IPS-20b (cell line): ENCODE data around the gene SLC23A2.

Experiments used
- H3K27ac ChIP-seq: one replicate; pipeline ENCODE4 v1.5.1; 2013; ENCODE audit warnings: low read length
- H3K27me3 ChIP-seq: 2 replicates; pipeline ENCODE4 v1.6.1; 2013; ENCODE audit warnings: mild to moderate bottlenecking, low read length, inconsistent platforms; ENCODE audit not compliant: insufficient read depth
- H3K36me3 ChIP-seq: 2 replicates; pipeline ENCODE4 v1.6.1; 2013; ENCODE audit warnings: low read depth, mild to moderate bottlenecking, inconsistent platforms, low read length, moderate library complexity; ENCODE audit not compliant: insufficient read depth
- H3K4me1 ChIP-seq: 2 replicates; pipeline ENCODE4 v1.6.1; 2013; ENCODE audit warnings: mild to moderate bottlenecking, control low read depth, inconsistent platforms, low read length, moderate library complexity; ENCODE audit not compliant: insufficient read depth
- H3K4me3 ChIP-seq: 2 replicates; pipeline ENCODE4 v1.5.1; 2013; ENCODE audit warnings: mild to moderate bottlenecking, low read length, inconsistent platforms
- H3K9ac ChIP-seq: 2 replicates; pipeline ENCODE4 v1.6.1; 2013; ENCODE audit warnings: low read depth, mild to moderate bottlenecking, inconsistent platforms, low read length, moderate library complexity
- H3K9me3 ChIP-seq: 2 replicates; pipeline ENCODE4 v1.6.1; 2013; ENCODE audit warnings: mild to moderate bottlenecking, low read depth, low read length, inconsistent platforms; ENCODE audit not compliant: insufficient read depth

Gene SLC23A2

DNA sequence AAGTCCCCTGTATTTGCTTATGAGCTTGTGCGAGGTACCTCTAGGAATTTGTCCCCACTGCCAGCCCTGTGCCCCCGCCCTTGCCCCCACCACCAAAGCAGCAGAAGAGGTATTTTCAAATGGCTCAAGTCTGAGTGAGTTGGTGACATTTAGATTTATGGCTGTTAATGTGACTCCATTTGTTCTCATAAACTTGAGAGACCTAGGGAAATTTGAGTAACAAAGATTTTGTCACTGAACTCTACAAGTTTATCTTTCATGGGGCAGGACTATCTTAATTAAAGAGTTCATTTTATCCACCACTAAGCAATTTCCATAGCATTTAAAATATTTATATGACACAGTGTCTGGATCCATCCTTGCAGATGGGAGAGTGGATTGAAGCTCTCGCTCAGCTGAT, 171.1 kb downstream of the SLC23A2 start:
- H3K27me3 ChIP-seq: no peaks in the 10 kb centered on the region
- no peaks in the 10 kb centered on the region for H3K9me3 ChIP-seq
- no peak overlapping the region for H3K9ac ChIP-seq
- no peaks in the 10 kb centered on the region for H3K4me1 ChIP-seq
- H3K4me3 ChIP-seq: no peak overlapping the region
- no peak overlapping the region for H3K27ac ChIP-seq
- H3K36me3 ChIP-seq: no peaks in the 10 kb centered on the region

DNA sequence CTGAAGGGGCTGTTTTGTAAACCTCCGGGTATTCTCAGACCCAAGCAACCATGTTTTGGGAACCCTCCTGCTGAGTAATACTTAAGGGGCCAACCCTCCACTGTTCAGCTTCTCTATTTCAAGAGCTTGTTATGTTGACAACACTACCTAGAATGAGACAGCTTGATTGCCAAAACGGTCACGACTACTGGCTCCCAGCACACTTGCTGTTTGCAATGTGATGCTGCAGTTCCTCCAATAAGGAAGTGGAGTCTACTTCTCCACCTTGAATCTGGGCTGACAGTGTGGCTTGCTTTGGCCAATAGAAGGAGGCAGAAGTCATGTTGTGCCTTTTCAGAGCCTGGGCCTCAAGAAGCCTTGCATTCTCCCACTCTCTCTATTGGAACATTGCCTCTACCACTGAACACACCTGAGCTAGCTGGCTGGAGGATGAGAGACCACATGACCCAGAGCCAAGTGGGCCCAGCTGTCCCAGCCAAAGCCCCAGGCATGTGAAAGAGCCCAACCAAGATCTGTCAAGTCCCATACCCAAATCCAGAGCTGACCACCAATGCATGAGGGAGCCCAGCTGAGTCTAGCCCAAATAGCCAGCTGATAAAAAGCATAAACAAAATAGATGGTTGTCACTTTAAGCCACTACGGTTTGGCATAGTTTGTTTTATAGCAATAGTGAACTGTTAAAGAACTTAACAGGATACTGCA, 171.6 kb downstream of the SLC23A2 start:
- Histone ChIP-seq H3K9me3 (no peaks in the 10 kb centered on the region), H3K4me3 (no peak overlapping the region), H3K27ac (no peak overlapping the region), H3K36me3 (no peaks in the 10 kb centered on the region), H3K4me1 (peaks cover 1% of the 10 kb centered on the region; the same call in 1 of the 2 replicates), H3K9ac (no peak overlapping the region), H3K27me3 (no peaks in the 10 kb centered on the region)

DNA sequence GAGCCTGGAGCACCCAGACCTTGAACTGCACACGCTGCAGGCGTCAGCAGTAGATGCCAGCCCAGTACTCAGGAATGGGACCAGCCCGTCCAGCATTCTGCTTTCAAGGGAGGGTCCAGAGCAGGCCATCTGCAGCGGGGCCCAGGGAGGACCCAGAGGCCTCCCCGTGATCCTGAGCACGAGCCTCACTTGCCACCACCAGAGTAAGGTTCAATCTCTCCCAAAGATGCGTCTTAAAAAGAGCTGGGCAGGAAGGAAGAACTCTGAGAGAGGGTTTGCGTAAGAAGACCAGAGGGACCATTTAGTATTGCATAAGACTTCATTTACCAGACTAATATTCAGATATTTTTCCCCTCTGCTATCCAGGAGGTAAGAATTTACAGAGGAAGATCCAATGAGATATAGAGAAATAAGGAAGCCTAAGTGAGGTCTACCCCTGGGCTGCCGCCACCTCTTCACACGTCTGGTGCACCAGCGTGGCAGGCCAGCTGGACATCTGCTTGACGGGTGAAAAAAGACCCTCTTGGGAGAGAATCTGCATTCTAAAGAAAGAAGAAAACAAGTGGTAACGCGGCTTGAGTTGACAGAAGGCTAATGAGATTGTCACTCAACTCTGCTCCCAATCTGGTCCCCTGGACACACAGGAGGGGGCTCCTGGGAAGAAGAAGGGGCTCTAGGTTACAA, 172.3 kb downstream of the SLC23A2 start:
- Histone ChIP-seq H3K27ac (no peak overlapping the region), H3K27me3 (no peaks in the 10 kb centered on the region), H3K36me3 (no peaks in the 10 kb centered on the region), H3K4me3 (no peak overlapping the region), H3K4me1 (peaks cover 8% of the 10 kb centered on the region), H3K9me3 (no peaks in the 10 kb centered on the region), H3K9ac (no peak overlapping the region)

DNA sequence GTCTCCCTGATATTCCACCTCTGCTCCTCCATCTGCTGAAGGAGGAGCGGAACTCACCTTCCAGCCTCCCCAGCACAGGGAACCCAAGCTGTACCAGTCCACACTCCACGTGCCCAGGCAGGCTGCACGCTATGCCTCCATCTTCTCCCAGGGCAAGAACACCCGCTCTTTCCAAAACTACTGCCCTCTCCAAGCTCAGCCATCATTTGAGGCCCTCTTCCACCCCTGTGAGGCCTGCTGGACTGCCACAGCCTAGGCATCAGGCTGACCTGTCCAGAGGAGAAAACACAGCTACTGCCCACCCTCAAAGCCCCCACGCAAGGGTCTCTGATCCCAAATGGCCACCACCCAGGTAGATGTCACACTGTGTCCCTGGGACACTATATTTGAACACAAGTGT, 179.7 kb downstream of the SLC23A2 start:
- Histone ChIP-seq H3K27ac (no peak overlapping the region), H3K4me1 (peaks cover 15% of the 10 kb centered on the region), H3K27me3 (peaks cover 21% of the 10 kb centered on the region), H3K4me3 (peak overlapping the region; percentile 82; the same call in 1 of the 2 replicates), H3K36me3 (peaks cover 5% of the 10 kb centered on the region; the same call in 1 of the 2 replicates), H3K9me3 (no peaks in the 10 kb centered on the region), H3K9ac (no peak overlapping the region; the same call in 1 of the 2 replicates)

DNA sequence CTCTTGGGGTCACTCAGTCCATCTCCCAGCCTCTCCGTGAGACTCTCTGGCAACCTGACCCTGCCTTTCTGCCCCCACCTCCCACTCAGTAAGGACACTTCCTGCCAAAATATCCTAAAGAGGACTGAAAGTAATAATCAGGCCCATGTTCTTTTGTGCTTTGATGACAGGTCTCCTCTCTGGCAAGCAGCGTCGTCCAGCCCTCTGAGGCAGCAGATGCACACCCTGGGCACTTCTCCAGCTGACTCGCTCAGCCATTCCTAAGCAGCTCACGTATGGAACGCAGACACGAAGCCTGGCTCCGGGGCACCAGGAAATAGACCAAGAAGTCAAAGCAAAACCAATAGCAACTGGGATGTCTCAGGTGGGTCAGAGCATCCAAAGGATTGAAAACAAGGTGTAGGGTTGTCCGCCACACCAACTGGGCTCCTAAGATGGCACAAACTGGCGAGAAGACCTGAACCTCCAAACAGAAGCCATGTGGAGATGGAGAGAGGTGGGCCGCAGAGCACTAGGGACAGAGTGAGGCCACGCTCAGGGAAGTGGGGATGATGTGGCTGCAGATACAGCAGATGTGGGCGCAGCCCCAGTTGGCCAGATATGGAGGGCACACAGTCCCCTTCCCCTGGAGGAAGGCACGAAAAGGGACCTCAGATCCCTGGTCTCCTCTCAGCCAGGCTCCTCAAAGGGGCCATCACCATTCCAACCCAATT, 180.3 kb downstream of the SLC23A2 start:
- Histone ChIP-seq H3K27ac (no peak overlapping the region), H3K36me3 (peaks cover 5% of the 10 kb centered on the region; the same call in 1 of the 2 replicates), H3K4me3 (no peak overlapping the region), H3K4me1 (peaks cover 15% of the 10 kb centered on the region), H3K9me3 (no peaks in the 10 kb centered on the region), H3K9ac (no peak overlapping the region), H3K27me3 (peaks cover 21% of the 10 kb centered on the region)

DNA sequence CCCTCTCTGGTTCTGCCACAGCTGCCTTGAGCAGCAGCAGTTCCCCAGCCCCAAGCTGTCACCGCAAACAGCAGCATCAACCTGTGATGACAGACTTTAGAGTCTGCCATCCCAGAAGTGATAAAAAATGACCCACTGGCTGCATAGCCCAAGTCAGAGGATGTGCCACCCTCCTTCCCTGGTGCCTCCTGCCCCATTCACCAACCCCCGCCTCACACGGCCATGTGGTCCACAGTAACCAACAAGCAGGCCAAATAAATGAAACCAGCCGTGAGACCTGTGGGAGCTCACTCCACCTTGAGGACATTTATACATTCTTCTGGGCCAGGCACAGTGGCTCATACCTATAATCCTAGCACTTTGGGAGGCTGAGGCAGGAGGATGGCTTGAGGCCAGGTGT, 181.4 kb downstream of the SLC23A2 start:
- Histone ChIP-seq H3K36me3 (peaks cover 5% of the 10 kb centered on the region; the same call in 1 of the 2 replicates), H3K9me3 (no peaks in the 10 kb centered on the region), H3K4me3 (no peak overlapping the region), H3K27ac (no peak overlapping the region), H3K27me3 (peaks cover 21% of the 10 kb centered on the region), H3K9ac (no peak overlapping the region), H3K4me1 (peaks cover 15% of the 10 kb centered on the region)

DNA sequence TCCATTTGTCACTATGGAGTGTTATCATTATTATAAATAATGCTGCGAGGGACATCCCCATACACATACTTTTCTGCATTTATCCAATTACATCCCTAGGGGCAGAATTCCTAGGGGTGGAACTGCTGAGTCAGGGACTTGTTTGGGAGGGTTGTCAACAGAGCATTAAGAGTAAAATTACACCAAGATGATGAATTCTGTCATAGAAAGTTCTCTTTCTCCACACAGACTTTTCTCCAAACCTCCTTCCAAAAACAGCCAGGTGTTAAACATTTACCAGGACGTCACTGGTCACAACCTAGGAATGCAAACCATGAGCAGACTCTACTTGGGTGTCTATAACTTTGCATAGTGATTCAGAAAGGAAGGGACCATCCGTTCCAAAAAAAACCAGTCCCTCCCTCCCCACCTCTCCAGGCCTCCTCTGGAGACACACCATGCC, 184.1 kb downstream of the SLC23A2 start:
- Histone ChIP-seq H3K4me1 (peaks cover 5% of the 10 kb centered on the region; the same call in 1 of the 2 replicates), H3K27ac (no peak overlapping the region), H3K27me3 (peaks cover 17% of the 10 kb centered on the region), H3K4me3 (no peak overlapping the region), H3K9ac (no peak overlapping the region), H3K36me3 (peaks cover 5% of the 10 kb centered on the region; the same call in 1 of the 2 replicates), H3K9me3 (no peaks in the 10 kb centered on the region)

DNA sequence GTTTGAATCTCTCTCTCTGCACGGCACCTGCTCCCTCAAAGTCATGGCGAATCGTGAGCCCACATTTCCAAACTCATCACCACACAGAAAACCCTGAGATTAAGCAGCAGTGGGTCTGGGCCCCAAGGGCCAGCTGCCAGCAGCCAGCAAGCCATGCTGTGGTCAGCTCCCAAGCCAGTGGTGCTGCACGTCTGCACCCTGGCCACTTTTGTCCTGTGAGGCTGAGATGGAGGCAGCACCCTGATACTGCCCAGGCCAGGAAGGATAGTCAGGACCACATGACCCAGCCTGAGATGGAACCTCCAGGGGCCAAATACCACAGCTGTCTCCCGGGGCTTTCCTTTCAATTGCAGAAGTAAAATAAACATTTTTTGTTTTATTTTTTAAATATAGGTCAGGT, 185.7 kb downstream of the SLC23A2 start:
- Histone ChIP-seq H3K27me3 (0 out of 2 replicates have a peak, but pooled peaks cover 1% of the 10 kb centered on the region), H3K27ac (no peak overlapping the region), H3K9ac (no peak overlapping the region), H3K9me3 (no peaks in the 10 kb centered on the region), H3K4me3 (no peak overlapping the region), H3K36me3 (peaks cover 5% of the 10 kb centered on the region; the same call in 1 of the 2 replicates), H3K4me1 (no peaks in the 10 kb centered on the region)

DNA sequence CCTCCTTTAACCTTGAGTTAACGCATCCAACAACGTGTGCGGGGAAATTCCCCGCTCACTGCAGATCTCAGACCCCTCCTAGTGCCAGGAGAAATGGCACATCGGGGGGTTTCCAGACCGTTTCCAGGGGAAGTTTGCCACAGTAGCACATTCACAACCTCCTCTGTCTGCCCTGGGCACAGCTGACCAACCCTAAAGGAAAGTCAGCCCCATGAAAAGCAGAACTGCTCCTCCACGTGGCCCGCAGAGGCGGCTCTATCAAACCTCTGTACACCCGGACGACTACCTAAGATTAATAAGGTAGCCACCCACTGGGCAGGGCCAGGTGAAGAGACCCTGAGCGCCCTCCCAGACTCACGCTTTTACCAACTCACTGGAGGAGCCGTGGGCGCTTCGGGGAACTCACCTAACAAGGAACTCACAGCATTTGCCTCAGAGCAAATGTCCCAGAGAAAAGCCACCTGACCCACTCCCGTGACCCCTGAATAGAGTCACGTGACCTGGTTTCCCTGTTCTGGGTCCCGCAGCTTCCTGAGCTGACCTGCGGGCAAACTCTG, 186.5 kb downstream of the SLC23A2 start:
- Histone ChIP-seq H3K4me1 (no peaks in the 10 kb centered on the region), H3K27me3 (no peaks in the 10 kb centered on the region), H3K9ac (no peak overlapping the region; the same call in 1 of the 2 replicates), H3K4me3 (no peak overlapping the region), H3K9me3 (no peaks in the 10 kb centered on the region), H3K36me3 (peaks cover 5% of the 10 kb centered on the region; the same call in 1 of the 2 replicates), H3K27ac (no peak overlapping the region)

DNA sequence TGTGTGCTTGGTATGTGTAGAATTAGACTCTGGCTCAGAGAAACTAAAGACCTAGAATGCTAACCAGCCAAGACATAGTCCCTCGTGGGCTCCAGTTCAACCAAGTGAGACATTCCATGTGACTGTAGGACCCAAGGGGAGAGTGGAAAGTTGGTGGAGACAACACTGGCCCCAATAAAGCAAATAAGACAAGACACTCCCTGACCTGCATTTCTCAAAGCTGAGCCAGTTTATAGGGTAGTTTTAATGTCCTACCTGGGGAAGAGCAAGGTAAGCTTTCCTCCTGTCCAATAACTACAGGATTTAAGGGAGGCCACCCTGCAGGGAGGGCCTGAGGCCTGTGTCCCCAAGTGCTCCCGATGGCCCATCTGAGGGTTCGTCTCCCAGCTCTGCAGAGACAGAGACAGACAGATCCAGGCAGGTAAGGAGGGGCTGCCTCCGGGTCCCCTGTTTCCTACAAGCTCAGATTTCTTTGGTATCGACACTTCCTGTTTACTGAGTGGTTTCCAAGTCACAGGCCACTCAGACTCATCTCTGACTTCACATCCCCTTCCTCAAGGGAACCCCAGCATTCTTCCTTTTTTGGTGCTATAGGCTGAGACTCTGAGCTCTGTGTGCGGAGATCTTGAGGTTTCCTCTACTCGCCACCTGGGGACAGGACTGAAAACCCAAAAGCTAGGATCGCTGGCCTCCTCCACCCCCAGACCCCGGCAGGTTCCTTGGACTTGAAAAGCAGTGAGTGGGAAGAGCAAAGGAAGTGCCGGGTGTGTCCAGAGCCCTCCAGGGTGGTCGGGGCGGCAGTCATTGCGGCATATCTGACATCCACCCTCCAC, 187.2 kb downstream of the SLC23A2 start:
- Histone ChIP-seq H3K27me3 (no peaks in the 10 kb centered on the region), H3K9me3 (no peaks in the 10 kb centered on the region), H3K36me3 (peaks cover 5% of the 10 kb centered on the region; the same call in 1 of the 2 replicates), H3K27ac (no peak overlapping the region), H3K9ac (peak overlapping the region; percentile 21; the same call in 1 of the 2 replicates), H3K4me1 (no peaks in the 10 kb centered on the region), H3K4me3 (no peak overlapping the region)
